ENCODE results near the gene MACROD2.
"Not testable (repeated sequence)": the region's sequence is repeated elsewhere in the genome, so short reads cannot be mapped to it uniquely, and the experiment has no call there.

Gene MACROD2

GRCh38 chr20:14270751-14271150 lies 275.4 kb downstream of the MACROD2 start:
- H3K36me3 ChIP-seq (ENCODE audit: insufficient read depth, low read length); H3K9ac ChIP-seq (ENCODE audit: low read depth, low read length); H3K4me1 ChIP-seq (ENCODE audit: control insufficient read depth, insufficient read depth, low read length); H3K9me3 ChIP-seq (replicated peaks; ENCODE audit: low read length); H3K4me2 ChIP-seq (ENCODE audit: low read length); H3K27me3 ChIP-seq (ENCODE audit: control insufficient read depth, insufficient read depth, low read length); H3K4me3 ChIP-seq (ENCODE audit: low read length): not testable (repeated sequence)

- Histone ChIP-seq H3K9ac (ENCODE audit: low read depth, low read length) (no peak overlapping the region), H3K36me3 (ENCODE audit: insufficient read depth, low read length) (no peaks in the 10 kb centered on the region), H3K4me3 (ENCODE audit: low read length) (no peak overlapping the region), H3K4me1 (ENCODE audit: control insufficient read depth, insufficient read depth, low read length) (peaks cover 10% of the 10 kb centered on the region), H3K27me3 (ENCODE audit: control insufficient read depth, insufficient read depth, low read length) (no peaks in the 10 kb centered on the region), H3K9me3 (replicated peaks; ENCODE audit: low read length) (no peaks in the 10 kb centered on the region), H3K4me2 (ENCODE audit: low read length) (no peak overlapping the region)
Observed at GRCh38 chr20:14282140-14282539, 286.8 kb downstream of the MACROD2 start.

GRCh38 chr20:14284443-14284842 lies 289.1 kb downstream of the MACROD2 start:
- no peak overlapping the region for H3K4me3 ChIP-seq (ENCODE audit: low read length)
- H3K27me3 ChIP-seq (ENCODE audit: control insufficient read depth, insufficient read depth, low read length), result no peaks in the 10 kb centered on the region
- H3K36me3 ChIP-seq (ENCODE audit: insufficient read depth, low read length), result no peaks in the 10 kb centered on the region
- H3K9me3 ChIP-seq (replicated peaks; ENCODE audit: low read length), result no peaks in the 10 kb centered on the region
- H3K9ac ChIP-seq (ENCODE audit: low read depth, low read length), result no peak overlapping the region
- no peak overlapping the region for H3K4me2 ChIP-seq (ENCODE audit: low read length)
- H3K4me1 ChIP-seq (ENCODE audit: control insufficient read depth, insufficient read depth, low read length), result peaks cover 31% of the 10 kb centered on the region

GRCh38 chr20:14288341-14289330 lies 293.3 kb downstream of the MACROD2 start:
- Histone ChIP-seq H3K4me1 (ENCODE audit: control insufficient read depth, insufficient read depth, low read length) (peaks cover 26% of the 10 kb centered on the region), H3K9me3 (replicated peaks; ENCODE audit: low read length) (no peaks in the 10 kb centered on the region), H3K27me3 (ENCODE audit: control insufficient read depth, insufficient read depth, low read length) (no peaks in the 10 kb centered on the region), H3K4me2 (ENCODE audit: low read length) (peak overlapping the region; percentile 49), H3K36me3 (ENCODE audit: insufficient read depth, low read length) (no peaks in the 10 kb centered on the region), H3K9ac (ENCODE audit: low read depth, low read length) (peak overlapping the region; percentile 61), H3K4me3 (ENCODE audit: low read length) (peak overlapping the region; percentile 24)

GRCh38 chr20:14291502-14291901 lies 296.2 kb downstream of the MACROD2 start:
- Histone ChIP-seq H3K36me3 (ENCODE audit: insufficient read depth, low read length) (no peaks in the 10 kb centered on the region), H3K4me3 (ENCODE audit: low read length) (no peak overlapping the region), H3K9ac (ENCODE audit: low read depth, low read length) (no peak overlapping the region), H3K4me2 (ENCODE audit: low read length) (no peak overlapping the region), H3K4me1 (ENCODE audit: control insufficient read depth, insufficient read depth, low read length) (peaks cover 26% of the 10 kb centered on the region), H3K27me3 (ENCODE audit: control insufficient read depth, insufficient read depth, low read length) (no peaks in the 10 kb centered on the region), H3K9me3 (replicated peaks; ENCODE audit: low read length) (no peaks in the 10 kb centered on the region)

GRCh38 chr20:14295238-14295637 lies 299.9 kb downstream of the MACROD2 start:
- Histone ChIP-seq H3K27me3 (ENCODE audit: control insufficient read depth, insufficient read depth, low read length) (no peaks in the 10 kb centered on the region), H3K4me3 (ENCODE audit: low read length) (no peak overlapping the region), H3K9me3 (replicated peaks; ENCODE audit: low read length) (no peaks in the 10 kb centered on the region), H3K9ac (ENCODE audit: low read depth, low read length) (no peak overlapping the region), H3K4me1 (ENCODE audit: control insufficient read depth, insufficient read depth, low read length) (no peaks in the 10 kb centered on the region), H3K4me2 (ENCODE audit: low read length) (no peak overlapping the region), H3K36me3 (ENCODE audit: insufficient read depth, low read length) (no peaks in the 10 kb centered on the region)

GRCh38 chr20:14295770-14296309 lies 300.5 kb downstream of the MACROD2 start:
- H3K4me2 ChIP-seq (ENCODE audit: low read length), result no peak overlapping the region
- no peak overlapping the region for H3K4me3 ChIP-seq (ENCODE audit: low read length)
- no peaks in the 10 kb centered on the region for H3K36me3 ChIP-seq (ENCODE audit: insufficient read depth, low read length)
- H3K9ac ChIP-seq (ENCODE audit: low read depth, low read length), result no peak overlapping the region
- no peaks in the 10 kb centered on the region for H3K4me1 ChIP-seq (ENCODE audit: control insufficient read depth, insufficient read depth, low read length)
- no peaks in the 10 kb centered on the region for H3K27me3 ChIP-seq (ENCODE audit: control insufficient read depth, insufficient read depth, low read length)
- H3K9me3 ChIP-seq (replicated peaks; ENCODE audit: low read length), result no peaks in the 10 kb centered on the region

GRCh38 chr20:14299831-14300230 lies 304.5 kb downstream of the MACROD2 start:
- Histone ChIP-seq H3K9me3 (replicated peaks; ENCODE audit: low read length) (no peaks in the 10 kb centered on the region), H3K27me3 (ENCODE audit: control insufficient read depth, insufficient read depth, low read length) (no peaks in the 10 kb centered on the region), H3K4me3 (ENCODE audit: low read length) (no peak overlapping the region), H3K9ac (ENCODE audit: low read depth, low read length) (no peak overlapping the region), H3K36me3 (ENCODE audit: insufficient read depth, low read length) (no peaks in the 10 kb centered on the region), H3K4me1 (ENCODE audit: control insufficient read depth, insufficient read depth, low read length) (no peaks in the 10 kb centered on the region), H3K4me2 (ENCODE audit: low read length) (no peak overlapping the region)

- Histone ChIP-seq H3K4me3 (ENCODE audit: low read length) (no peak overlapping the region), H3K9me3 (replicated peaks; ENCODE audit: low read length) (no peaks in the 10 kb centered on the region), H3K36me3 (ENCODE audit: insufficient read depth, low read length) (no peaks in the 10 kb centered on the region), H3K9ac (ENCODE audit: low read depth, low read length) (no peak overlapping the region), H3K27me3 (ENCODE audit: control insufficient read depth, insufficient read depth, low read length) (no peaks in the 10 kb centered on the region), H3K4me1 (ENCODE audit: control insufficient read depth, insufficient read depth, low read length) (no peaks in the 10 kb centered on the region), H3K4me2 (ENCODE audit: low read length) (no peak overlapping the region)
Observed at GRCh38 chr20:14303106-14303505, 307.8 kb downstream of the MACROD2 start.

GRCh38 chr20:14303651-14304050 lies 308.3 kb downstream of the MACROD2 start:
- no peak overlapping the region for H3K4me3 ChIP-seq (ENCODE audit: low read length)
- H3K9ac ChIP-seq (ENCODE audit: low read depth, low read length), result no peak overlapping the region
- H3K27me3 ChIP-seq (ENCODE audit: control insufficient read depth, insufficient read depth, low read length), result no peaks in the 10 kb centered on the region
- no peak overlapping the region for H3K4me2 ChIP-seq (ENCODE audit: low read length)
- no peaks in the 10 kb centered on the region for H3K36me3 ChIP-seq (ENCODE audit: insufficient read depth, low read length)
- no peaks in the 10 kb centered on the region for H3K9me3 ChIP-seq (replicated peaks; ENCODE audit: low read length)
- H3K4me1 ChIP-seq (ENCODE audit: control insufficient read depth, insufficient read depth, low read length), result no peaks in the 10 kb centered on the region

GRCh38 chr20:14304472-14304871 lies 309.2 kb downstream of the MACROD2 start:
- Histone ChIP-seq H3K9me3 (replicated peaks; ENCODE audit: low read length) (no peaks in the 10 kb centered on the region), H3K4me1 (ENCODE audit: control insufficient read depth, insufficient read depth, low read length) (no peaks in the 10 kb centered on the region), H3K9ac (ENCODE audit: low read depth, low read length) (no peak overlapping the region), H3K4me2 (ENCODE audit: low read length) (no peak overlapping the region), H3K27me3 (ENCODE audit: control insufficient read depth, insufficient read depth, low read length) (no peaks in the 10 kb centered on the region), H3K36me3 (ENCODE audit: insufficient read depth, low read length) (no peaks in the 10 kb centered on the region), H3K4me3 (ENCODE audit: low read length) (no peak overlapping the region)

GRCh38 chr20:14307956-14308355 lies 312.6 kb downstream of the MACROD2 start:
- Histone ChIP-seq H3K4me2 (ENCODE audit: low read length) (no peak overlapping the region), H3K9ac (ENCODE audit: low read depth, low read length) (no peak overlapping the region), H3K9me3 (replicated peaks; ENCODE audit: low read length) (no peaks in the 10 kb centered on the region), H3K27me3 (ENCODE audit: control insufficient read depth, insufficient read depth, low read length) (no peaks in the 10 kb centered on the region), H3K4me3 (ENCODE audit: low read length) (no peak overlapping the region), H3K4me1 (ENCODE audit: control insufficient read depth, insufficient read depth, low read length) (no peaks in the 10 kb centered on the region), H3K36me3 (ENCODE audit: insufficient read depth, low read length) (no peaks in the 10 kb centered on the region)

All from skeletal muscle satellite cell (primary cell).